T1000 (cell line): ENCODE results near the gene YEATS4.
A peak's percentile ranks its signal among the peaks of the same experiment; 100 is the strongest.
"Not testable (repeated sequence)": the region's sequence is repeated elsewhere in the genome, so short reads cannot be mapped to it uniquely, and the experiment has no call there.

Experiments used
- DNase-seq: peaks from one replicate; lab custom pipeline; 2025; ENCODE audit warnings: mixed read lengths; lab: John Stamatoyannopoulos, UW

The YEATS4 gene

GRCh38 chr12:69359531-69360347 is at the start of gene YEATS4:
Gene YEATS4, plus strand, starts transcription at chr12:69359743. Its CDS starts 230 bp downstream, at chr12:69359973.
- peak; percentile 100 for DNase-seq

- DNase-seq: no peak
Observed at GRCh38 chr12:69313209-69313608, 46.3 kb upstream of the YEATS4 start.

GRCh38 chr12:69316784-69317183 is 42.8 kb upstream of the YEATS4 start:
- not testable (repeated sequence) for DNase-seq

GRCh38 chr12:69317233-69317632 is 42.3 kb upstream of the YEATS4 start:
- DNase-seq: not testable (repeated sequence)

GRCh38 chr12:69318225-69318624 is 41.3 kb upstream of the YEATS4 start:
- no peak for DNase-seq

- DNase-seq: no peak
Observed at GRCh38 chr12:69321351-69321750, 38.2 kb upstream of the YEATS4 start.

- DNase-seq: no peak
Observed at GRCh38 chr12:69324797-69325466, 34.6 kb upstream of the YEATS4 start.

GRCh38 chr12:69328426-69328825 is 31.1 kb upstream of the YEATS4 start:
- no peak for DNase-seq

GRCh38 chr12:69329669-69330428 is 29.7 kb upstream of the YEATS4 start:
- no peak for DNase-seq

GRCh38 chr12:69330475-69331473 is 28.8 kb upstream of the YEATS4 start:
- DNase-seq: no peak

GRCh38 chr12:69331519-69331908 is 28.0 kb upstream of the YEATS4 start:
- no peak for DNase-seq

GRCh38 chr12:69331909-69332684 is 27.4 kb upstream of the YEATS4 start:
- DNase-seq: no peak

- no peak for DNase-seq
Observed at GRCh38 chr12:69332815-69333358, 26.7 kb upstream of the YEATS4 start.

- DNase-seq: no peak
Observed at GRCh38 chr12:69334158-69334557, 25.4 kb upstream of the YEATS4 start.

- DNase-seq: no peak
Observed at GRCh38 chr12:69337311-69338090, 22.0 kb upstream of the YEATS4 start.

GRCh38 chr12:69338120-69338859 is 21.3 kb upstream of the YEATS4 start:
- DNase-seq: no peak

GRCh38 chr12:69338936-69339335 is 20.6 kb upstream of the YEATS4 start:
- DNase-seq: no peak

- DNase-seq: no peak
Observed at GRCh38 chr12:69339999-69340398, 19.5 kb upstream of the YEATS4 start.

GRCh38 chr12:69341328-69341727 is 18.2 kb upstream of the YEATS4 start:
- DNase-seq: no peak
